Measurements from ENCODE around the gene TDRD10.

- no peak for TF ChIP-seq GATA2 (IDR thresholded peaks at IDR 0.05; ENCODE audit: low read depth, low read length)
- no peak for TF ChIP-seq GATA3 (IDR thresholded peaks at IDR 0.05; ENCODE audit: low read depth, low read length)
Observed at GRCh38 chr1:154565876-154566275, 63.9 kb downstream of the TDRD10 start.

All from SH-SY5Y (cell line).